Right forelimb (tissue), 1 donor: ENCODE measurements around the gene TBC1D26.
"Not testable (repeated sequence)": the region's sequence is repeated elsewhere in the genome, so short reads cannot be mapped to it uniquely, and the experiment has no call there.

Experiments used
- DNase-seq: peaks from one replicate; pipeline ENCODE4 v3.0.0-alpha.2; 2018

TBC1D26 gene

DNA sequence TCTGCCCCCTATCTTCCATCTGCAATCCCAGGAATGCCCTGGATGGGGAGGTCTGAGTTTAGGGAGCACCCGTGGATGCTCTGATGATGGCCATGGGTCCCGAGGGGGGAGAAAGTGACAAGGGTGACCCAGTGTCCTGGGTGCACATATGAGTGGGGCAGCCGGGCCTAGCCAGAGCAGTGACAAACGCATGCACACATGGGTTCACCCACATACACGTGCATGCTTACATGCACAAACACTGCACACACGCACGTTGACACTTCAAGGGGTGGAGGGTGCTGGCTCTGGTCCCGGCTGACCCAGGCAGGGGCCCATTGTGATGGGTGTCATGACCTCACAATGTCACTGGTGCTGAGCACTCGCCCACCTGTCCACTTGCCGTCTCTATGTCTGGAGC, at the start of gene TBC1D26:
TBC1D26 (plus strand) TSS at position 384 of the 400 bp plus-strand sequence. CDS start 3,066 bp downstream, outside the sequence.
- DNase-seq: not testable (repeated sequence)

DNA sequence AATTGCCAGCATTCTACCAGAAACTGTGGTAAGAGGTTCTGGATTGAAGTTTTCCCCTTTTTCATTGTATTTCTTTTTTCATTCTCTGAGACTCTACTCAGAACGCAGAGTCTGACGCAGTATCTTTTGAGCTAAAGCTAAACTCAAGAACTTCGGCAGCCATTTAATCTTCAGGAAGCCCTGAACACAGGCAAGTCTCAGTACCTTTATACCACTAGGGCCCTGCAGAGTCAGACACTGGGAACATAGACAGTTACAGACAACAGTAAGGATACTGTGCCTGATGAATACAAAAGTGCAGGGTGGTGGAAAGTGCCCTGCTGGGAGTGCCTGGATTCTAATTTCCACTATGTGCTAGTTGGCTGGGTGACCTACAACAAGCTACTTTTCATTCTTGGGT, 48.9 kb upstream of the TBC1D26 start:
- DNase-seq: not testable (repeated sequence)

DNA sequence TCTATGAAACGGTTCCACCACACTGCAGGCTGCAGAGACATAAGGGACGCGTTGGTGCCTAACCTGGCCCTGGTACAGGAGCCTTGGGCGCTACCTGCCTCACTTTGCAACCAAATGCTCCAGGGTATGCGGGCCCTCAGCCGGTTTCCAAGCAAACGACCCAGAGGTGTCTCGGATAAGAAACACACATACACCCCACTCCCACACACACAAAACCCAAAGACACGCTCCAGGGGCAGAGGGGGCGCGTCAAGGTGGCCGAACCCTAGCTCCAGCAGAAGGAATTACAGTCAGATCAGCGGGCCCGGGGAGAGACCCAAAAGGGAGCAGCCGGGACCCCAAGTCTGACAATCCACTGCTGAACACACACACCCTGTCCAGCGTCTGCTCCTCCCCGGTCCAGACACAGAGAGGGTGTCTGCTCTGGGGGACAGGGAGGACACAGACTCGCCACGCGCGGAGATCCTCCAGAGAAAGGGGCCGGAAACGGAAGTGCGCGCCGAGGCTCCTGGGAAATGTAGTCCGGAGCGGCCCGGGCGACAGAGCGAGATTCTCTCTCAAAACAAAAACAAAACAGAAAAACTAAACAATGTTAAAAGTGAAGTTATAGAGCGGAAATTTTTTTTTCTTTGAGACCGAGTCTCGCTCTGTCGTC, 48.1 kb upstream of the TBC1D26 start, which contains the start of gene TRIM16:
TRIM16 (minus strand) TSS at position 488 of the 655 bp plus-strand sequence. CDS start 32,702 bp downstream, outside the sequence.
- DNase-seq: peak; percentile 91

DNA sequence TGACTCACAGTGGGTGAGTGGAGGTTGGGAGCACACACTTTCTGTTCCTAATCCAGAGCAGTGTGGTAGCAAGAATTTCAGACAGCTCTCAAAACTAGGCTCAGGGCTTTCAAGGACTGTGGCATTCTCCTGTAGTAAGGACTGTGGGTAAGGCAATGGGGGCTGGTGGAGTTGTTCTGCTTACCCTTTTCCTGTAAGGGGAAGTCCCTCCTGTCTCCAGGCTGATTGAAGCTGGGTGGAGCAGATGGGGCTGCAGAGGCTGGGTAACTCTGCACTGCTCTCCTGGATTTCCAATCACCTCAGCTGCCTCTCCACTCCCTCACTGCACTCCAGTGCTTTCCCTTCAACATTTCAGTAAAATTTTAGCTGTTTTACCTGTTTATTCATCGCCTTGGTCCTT, 44.6 kb upstream of the TBC1D26 start:
- DNase-seq: not testable (repeated sequence)

DNA sequence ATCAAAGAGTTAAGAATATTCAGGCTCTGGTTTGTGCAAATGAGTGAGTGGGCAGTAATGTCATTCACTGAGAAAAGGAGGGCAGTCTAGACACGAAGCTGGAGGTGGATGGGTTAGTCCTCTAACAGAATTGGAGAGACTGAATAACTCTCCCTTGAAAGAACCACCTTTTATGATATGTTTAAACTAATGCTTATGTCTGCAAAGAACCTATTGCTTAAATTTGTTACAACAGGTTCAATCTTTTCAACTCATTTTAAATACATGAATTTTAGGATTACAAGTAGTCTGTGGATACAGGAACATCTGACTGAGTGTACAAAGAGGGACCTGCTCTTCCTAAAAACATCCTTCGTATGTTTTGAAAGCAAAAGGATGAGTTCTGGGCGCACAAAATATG, 33.1 kb upstream of the TBC1D26 start:
- DNase-seq: not testable (repeated sequence)

DNA sequence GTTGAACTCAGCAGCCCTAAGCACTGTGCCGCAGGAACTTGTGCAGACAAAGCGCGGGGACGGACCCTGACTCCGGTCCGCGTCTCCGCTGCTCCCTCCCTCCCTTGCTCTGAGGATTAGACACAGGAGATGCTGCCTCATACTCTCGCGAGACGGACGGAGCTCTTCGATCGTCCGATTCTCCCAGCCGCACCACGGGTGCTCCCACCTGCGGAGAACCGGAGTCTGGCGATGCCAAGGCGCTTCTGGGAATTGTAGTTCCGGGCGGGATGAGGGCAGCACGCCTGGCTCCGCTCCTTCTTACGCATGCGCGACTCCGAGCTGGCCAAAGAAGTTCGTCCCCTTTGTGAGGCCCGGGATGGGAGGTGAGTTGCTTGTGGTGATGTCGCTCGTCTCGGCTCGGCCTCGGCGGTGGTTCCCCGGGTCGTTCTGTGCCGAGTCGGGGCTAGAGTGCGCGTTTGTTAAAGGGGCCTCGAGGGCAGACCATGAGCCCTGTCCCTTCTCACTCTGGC, 32.6 kb upstream of the TBC1D26 start, which contains the start of gene ZNF286A:
ZNF286A (plus strand) TSS at position 340 of the 512 bp plus-strand sequence. CDS start 578 bp downstream, outside the sequence.
- peak; percentile 99 for DNase-seq

DNA sequence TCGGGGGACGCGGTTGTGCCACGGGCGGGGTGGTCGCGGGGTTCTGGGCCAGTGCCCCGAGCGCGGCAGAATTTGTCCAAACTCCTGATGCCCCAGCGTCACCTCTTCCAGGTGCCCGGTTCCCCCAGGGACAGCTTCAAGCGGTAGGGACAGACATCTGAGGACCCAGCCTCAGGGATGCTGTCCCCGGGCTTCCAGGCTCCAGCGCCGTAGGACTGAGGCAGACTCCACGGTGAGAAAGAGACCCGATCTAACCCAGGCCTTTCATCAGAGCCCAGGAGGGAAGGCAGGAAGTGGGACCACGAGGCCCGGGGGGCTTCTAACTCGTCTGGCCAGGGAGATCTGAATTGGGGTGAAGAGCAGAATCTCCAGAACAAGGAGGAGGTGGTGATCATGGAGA, 32.1 kb upstream of the TBC1D26 start:
- DNase-seq: not testable (repeated sequence)

DNA sequence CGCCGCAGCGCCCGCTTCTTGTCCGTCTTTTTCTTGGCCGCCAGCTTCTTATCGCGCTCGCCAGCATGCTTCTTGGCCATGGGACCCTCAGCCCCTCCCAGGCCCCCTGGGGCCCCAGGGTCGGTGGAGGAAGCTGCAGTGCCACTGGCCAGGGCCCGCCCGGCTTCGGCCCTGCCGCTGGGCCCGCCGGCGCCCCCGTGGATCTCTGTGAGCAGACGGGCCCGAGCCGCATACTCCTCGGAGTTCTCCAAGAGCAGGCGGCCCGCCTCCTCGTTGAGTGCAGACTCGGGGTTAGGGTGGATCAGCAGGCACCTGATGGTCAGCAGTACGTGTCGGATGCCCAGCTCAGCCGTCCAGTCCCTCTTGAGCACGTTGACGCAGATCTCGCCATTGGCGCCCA, 27.8 kb upstream of the TBC1D26 start:
- not testable (repeated sequence) for DNase-seq

DNA sequence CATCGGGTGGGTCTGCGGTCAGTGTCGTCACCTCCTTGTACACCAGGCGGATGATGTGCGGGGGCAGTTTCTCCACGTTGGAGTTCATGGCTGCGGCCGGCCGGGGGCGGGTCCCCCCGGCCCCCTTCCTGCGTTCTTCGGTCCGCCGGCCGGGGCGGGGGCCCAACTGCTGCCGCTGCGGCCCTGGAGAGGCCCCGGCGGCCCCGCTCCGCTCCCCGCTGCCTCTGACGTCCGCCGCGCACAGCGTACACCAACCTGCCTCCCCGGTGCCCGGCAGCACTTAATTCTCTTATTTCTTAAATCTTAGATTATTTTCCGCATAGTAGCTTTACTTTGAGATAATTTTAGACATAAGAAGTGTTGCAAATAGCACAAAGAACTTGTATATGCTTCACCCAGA, 27.3 kb upstream of the TBC1D26 start:
- DNase-seq: not testable (repeated sequence)

DNA sequence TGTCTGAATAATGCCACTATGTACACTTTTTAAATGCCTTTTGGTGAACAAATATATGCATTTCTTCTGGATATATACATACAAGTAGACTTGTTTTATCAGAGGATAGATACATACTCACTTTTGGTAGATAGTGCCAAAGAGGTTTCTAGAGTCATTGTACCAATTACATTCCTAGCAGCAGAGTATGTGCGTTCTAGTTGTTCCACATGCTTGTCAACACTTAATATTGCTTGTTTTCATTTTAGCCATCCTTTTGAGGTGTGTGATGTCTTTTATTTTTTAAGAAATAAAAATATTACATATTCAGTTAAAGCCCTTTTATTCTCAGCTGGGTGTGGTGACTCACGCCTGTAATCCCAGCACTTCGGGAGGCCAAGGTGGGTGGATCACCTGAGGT, 23.2 kb upstream of the TBC1D26 start:
- DNase-seq: not testable (repeated sequence)

DNA sequence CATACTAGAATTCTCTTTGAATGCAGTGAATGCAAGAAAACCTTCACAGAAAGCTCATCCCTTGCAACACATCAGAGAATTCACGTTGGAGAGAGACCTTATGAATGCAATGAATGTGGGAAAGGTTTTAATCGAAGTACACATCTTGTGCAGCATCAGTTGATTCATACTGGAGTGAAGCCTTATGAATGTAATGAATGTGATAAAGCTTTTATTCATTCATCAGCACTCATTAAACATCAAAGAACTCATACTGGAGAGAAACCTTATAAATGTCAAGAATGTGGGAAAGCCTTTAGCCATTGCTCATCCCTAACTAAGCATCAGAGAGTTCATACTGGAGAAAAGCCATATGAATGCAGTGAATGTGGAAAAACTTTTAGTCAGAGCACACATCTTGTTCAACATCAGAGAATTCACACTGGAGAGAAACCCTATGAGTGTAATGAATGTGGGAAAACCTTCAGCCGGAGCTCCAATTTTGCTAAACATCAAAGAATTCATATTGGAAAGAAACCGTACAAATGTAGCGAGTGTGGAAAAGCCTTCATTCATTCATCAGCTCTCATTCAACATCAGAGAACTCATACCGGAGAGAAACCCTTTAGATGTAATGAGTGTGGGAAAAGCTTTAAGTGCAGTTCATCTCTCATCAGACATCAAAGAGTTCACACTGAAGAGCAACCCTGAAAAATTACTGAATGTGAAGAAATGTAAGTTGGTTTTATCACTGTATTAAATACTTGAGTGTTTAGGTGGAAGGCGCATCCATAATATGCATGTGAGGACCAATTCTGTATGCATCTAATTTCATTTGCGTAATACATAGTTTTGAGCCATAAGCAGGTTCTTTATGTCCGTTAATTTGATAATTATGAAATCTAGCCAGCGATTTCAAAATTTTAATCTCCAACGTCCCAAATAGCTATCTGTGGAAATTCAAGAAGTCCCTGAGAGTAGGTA, 15.2 kb upstream of the TBC1D26 start:
- not testable (repeated sequence) for DNase-seq

DNA sequence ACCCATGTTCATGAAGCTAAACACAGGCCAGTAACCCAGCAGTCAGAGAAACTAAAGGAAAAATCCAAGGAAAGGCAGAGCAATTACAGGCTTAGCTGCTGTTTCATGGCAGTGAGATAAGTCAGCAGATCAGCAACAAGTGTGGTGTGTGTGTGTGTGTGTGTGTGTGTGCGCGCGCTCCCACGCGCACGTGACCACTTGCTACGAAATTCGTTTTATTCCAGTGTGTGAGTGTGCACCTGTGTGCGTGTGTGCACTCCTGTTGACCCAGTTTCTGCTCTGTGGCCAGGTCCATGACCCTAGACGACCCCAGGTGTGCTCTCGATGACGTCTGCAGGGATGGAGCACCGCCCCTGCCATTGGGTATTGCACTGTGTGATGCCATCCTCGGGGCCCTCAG, 1.5 kb upstream of the TBC1D26 start:
- not testable (repeated sequence) for DNase-seq

DNA sequence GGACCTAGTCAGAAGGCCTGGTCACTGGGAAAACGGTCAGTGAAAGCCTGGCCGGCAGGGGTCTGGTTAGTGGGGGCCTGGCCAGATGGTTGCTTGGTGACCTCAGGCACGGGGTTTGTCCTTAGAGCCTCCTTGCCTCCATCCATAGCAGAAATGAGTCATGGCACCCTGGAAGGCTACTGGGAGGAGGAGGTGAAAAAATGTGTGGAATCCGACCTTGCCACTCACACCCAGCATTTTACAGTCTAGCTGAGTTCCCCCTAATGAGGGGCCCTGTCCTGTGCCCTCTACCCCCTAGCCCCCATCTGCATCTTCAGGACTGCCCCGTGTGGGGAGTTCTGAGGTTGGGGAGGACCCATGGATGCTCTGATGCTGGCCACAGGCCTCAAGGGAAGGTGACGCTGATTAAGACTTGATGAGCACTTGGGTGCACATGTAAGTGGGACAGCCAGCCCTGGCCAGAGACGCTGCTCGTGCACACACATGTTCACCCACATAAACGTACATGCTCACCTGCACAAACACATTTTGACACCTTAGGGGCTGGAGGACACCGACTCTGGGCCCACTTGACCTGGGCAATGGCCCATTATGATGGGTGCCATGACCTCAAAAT, 1.2 kb downstream of the TBC1D26 start:
- not testable (repeated sequence) for DNase-seq

DNA sequence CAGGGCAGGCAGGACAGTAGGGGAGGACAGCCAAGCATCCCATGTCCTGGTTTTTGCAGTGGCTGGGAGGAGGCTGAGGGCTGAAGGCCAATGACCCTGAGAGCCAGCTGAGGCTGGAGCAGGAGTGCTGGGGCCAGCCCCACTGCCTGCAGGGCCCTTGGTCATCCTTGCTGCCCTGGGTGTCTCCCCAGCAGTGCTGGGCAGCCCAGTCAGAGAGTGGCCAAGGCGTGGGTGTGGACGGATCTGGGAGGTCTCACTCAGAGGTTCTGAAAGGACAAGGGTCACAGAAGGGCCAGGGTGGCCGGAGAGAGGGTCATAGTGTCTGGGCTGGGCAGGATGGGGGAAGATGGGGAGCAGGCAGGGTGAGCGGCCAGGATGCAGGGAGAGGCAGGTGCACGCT, 4.5 kb downstream of the TBC1D26 start:
- not testable (repeated sequence) for DNase-seq

DNA sequence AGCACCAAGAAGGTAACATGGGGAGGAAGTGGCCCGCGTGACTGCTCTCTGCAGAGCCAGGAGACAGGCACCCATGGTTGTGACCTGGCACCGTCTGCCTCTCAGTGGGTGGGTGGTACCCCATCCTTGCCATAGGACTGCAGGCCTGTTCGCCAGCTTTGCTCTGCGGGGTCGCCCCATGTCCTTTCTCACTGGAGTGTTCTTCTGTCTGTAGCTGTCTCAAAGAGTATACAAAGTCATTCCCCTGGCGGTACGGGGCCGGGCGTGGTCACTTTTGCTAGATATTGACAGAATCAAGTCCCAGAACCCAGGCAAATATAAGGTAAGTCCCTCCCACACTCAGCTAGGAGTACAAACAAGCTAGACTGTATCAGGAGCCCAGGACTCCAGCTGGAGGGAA, 6.0 kb downstream of the TBC1D26 start:
- no peak for DNase-seq

DNA sequence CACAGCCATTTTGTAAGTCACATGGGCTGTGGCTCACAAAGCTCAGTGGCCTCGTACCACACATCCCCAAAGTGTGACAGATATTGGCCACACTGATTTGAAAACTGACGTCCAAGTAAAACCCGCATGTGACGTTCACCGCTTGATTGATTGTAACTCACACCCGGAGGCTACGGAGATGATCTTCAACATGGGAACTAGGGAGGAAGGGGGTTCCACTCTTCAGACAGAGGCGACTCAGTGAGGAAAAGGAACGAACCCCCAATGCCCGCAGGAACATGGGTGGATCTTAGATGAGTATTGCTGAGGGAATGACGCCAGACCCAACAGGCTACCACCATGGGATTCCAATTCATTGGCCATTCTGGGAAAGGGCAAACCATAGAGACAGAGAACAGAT, 7.2 kb downstream of the TBC1D26 start:
- not testable (repeated sequence) for DNase-seq

DNA sequence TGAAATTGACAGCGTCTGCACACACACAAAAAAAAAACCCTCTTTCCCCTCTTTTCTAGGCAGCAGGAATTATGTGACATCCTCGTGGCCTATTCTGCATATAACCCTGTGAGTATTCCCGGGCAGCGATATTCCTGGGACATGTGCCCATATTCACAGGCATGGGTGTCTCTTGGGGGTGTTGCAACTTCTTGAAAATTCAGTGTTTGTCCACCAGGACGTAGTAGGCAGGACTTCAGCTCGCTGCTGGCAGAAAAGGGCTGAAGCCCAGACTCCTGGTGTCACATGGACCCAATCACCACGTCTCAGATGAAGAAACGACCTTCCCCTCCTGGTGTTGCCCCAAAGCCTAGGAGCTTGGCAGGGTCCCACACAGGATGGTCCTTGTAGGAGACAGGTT, 8.0 kb downstream of the TBC1D26 start:
- DNase-seq: not testable (repeated sequence)

DNA sequence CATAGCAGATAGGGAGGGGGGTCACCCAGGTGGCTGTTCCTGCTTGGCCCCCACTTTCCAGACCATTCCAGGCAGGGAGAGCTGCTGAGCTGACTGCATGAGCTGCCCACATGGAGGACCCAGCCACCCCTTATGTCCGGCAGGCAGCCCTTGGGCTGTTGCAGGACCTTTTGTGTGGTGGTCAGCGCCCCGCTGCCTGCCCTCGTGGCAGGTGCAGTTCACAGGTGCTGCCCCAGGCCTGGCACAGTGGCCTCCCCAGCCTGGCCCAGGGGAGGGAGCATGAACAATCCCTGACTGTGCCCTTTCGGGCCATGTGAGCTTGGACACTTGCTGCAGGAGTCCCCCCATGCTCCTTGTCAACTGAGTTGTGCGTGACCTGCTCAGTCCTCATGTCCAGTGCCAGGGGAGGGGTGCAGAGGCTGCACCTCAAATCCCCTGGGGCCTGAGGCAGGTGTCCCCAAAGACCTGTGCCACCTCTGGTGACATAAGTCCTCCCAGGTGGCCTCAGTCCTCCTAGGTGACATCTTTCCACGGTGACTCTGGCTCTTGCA, 8.6 kb downstream of the TBC1D26 start:
- DNase-seq: no peak

DNA sequence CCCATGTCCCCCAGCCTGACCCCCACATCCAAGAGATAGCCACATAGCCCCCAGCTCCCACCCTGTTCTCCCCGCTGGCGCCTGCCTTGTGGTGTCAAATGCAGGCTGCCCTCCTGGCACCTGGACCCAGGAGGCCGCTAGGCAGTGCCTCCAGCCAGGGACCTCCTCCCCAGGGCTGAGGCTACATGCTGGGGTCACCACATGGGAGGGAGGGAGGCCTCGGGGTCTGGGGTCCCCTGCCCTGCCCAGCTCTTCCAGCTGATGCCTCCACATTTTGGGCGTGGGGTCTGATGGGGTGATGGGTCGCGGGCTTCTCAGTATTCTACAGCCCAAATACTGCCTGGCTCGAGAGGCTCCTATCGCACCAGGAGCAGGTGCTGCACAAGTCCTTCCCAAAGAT, 9.5 kb downstream of the TBC1D26 start:
- DNase-seq: no peak

DNA sequence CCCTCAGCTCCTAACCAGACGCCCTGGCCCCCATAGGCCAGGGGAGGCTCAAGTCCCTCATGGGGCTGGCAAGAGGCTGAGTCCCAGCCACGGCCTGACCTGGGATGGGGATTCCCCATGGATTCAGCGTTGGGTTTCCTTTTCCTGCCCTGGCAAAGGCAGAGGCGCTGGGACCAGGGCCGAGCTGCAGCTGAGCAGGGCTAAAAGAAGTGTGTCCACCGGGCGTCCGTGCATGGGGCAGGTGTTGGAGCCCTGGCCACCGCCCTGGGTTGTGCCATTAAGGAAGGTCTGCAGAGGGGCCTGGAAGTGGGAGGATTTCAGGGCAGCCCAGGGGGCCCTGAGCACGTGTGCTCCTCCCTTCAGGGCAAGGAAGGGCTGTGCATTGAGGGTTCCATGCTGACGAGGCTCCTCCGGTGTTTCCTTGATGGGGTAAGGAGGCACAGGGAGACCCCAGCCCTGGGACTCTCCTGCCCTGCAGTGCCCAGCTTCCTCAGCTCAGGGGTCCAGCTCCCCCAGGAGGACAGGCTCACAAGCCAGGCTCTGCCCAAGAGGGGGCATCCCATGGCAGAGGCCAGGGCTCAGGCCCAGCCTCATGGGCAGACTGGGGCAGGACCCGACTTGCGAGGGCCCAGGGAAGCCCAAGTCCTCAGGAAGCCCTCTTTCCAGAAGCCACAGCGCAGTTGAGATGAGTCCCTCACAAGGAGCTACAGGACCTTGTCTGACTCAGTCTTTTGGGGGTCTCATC, 10.1 kb downstream of the TBC1D26 start:
- DNase-seq: no peak

DNA sequence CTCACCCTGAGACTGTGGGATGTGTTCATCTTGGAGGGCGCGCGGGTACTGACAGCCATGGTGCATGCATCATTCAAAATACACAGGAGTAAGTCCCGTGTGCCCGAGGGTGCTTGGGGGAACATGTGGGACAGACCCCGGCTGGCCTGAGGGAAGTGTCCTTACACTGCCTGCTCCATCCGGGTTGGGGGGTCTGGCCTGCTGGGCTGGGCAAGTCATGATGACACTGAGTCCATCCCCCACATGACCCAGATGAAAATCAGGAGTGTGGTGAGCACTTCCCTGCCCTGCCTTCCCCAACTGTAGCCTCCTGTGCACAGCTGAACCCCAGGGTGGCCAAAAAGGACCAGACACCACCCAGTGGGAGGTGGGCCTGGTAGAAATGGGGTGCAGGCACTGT, 10.8 kb downstream of the TBC1D26 start:
- no peak for DNase-seq
